ENCODE measurements around the gene C7orf33.

C7orf33 gene

GRCh38 chr7:148626828-148627227 is 36.3 kb downstream of the C7orf33 start:
- no peak for DNase-seq (ENCODE audit: low read depth)

GRCh38 chr7:148628011-148628410 is 37.4 kb downstream of the C7orf33 start:
- no peak for DNase-seq (ENCODE audit: low read depth)

- DNase-seq (ENCODE audit: low read depth) = no peak
These were observed 39.5 kb downstream of the C7orf33 start for GRCh38 chr7:148630078-148630477.

- DNase-seq (ENCODE audit: low read depth) = no peak
These were observed 43.2 kb downstream of the C7orf33 start for GRCh38 chr7:148633761-148634160.

- DNase-seq (ENCODE audit: low read depth) = no peak
These were observed 46.5 kb downstream of the C7orf33 start for GRCh38 chr7:148637094-148637493.

GRCh38 chr7:148645898-148646297 is 55.3 kb downstream of the C7orf33 start:
- no peak for DNase-seq (ENCODE audit: low read depth)

GRCh38 chr7:148650232-148650858 is 59.8 kb downstream of the C7orf33 start:
- DNase-seq (ENCODE audit: low read depth) = no peak

- no peak for DNase-seq (ENCODE audit: low read depth)
These were observed 62.2 kb downstream of the C7orf33 start for GRCh38 chr7:148652773-148653172.

- DNase-seq (ENCODE audit: low read depth) = no peak
These were observed 67.4 kb downstream of the C7orf33 start for GRCh38 chr7:148657929-148658328.

GRCh38 chr7:148661471-148661870 is 70.9 kb downstream of the C7orf33 start:
- DNase-seq (ENCODE audit: low read depth) = no peak

GRCh38 chr7:148662646-148663045 is 72.1 kb downstream of the C7orf33 start:
- DNase-seq (ENCODE audit: low read depth) = no peak

GRCh38 chr7:148664324-148664723 is 73.8 kb downstream of the C7orf33 start:
- DNase-seq (ENCODE audit: low read depth) = no peak

- no peak for DNase-seq (ENCODE audit: low read depth)
These were observed 74.7 kb downstream of the C7orf33 start for GRCh38 chr7:148665221-148665620.

Data from T follicular helper cell (primary cell).